ENCODE data around the gene OR13A1. TPM values are rescaled to one million over a fixed set of nuclear protein-coding genes. Genes with fewer than 3 reads are reported as not detected.

Gene OR13A1
- total RNA-seq, 1 experiment from 2014 or later = not detected

DNA sequence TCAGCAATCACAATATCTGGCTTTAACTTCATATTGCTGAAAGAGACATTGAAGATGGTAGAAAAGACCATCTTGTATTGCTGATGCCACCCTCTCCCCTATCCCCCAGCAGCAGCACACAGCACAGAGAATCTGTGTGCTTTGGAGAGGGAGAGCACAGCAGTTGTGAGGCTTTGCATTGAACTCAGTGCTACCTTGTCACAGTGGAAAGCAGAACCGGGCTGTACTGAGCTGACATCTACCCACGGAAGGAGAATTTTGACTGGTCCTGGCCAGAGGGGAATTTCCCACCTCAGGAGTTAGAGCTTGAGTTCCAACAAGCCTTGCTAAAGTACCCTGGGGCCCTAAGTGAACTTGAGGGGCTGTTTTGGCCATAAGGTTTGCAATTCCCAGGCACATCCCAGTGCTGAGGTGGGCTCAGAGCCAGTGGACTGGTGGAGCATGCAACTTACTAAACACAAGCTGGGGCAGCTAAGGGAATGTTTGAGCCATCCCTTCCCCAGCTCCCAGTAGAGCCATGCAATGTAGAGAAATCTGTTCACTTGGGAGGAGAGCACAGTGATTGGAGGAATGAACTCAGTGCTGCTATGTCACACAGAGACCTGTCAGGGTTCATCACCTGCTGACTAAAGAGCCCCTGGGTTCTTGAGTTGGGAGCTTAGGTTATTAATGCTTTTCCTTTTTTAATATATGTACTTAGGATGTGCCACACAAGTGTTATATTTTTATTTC lies 62.1 kb downstream of the OR13A1 start:
- Histone ChIP-seq H3K36me3 (ENCODE audit: insufficient read depth, low read length, poor library complexity, severe bottlenecking) (no peaks in the 10 kb centered on the region), H3K4me1 (ENCODE audit: insufficient read depth, low read length, poor library complexity, severe bottlenecking) (no peaks in the 10 kb centered on the region), H3K27ac (ENCODE audit: low read depth, low read length, poor library complexity, severe bottlenecking) (no peak overlapping the region), H3K27me3 (replicated peaks; ENCODE audit: insufficient read depth, low read depth, low read length, poor library complexity) (no peaks in the 10 kb centered on the region), H3K9me3 (ENCODE audit: low read depth, low read length, poor library complexity, severe bottlenecking) (no peaks in the 10 kb centered on the region), H3K4me3 (ENCODE audit: low read depth, low read length, poor library complexity, severe bottlenecking) (no peak overlapping the region)
- TF ChIP-seq EZH2 (IDR thresholded peaks at IDR 0.05; ENCODE audit: borderline replicate concordance, low read depth, low read length, poor library complexity, severe bottlenecking) = no peak
- TF ChIP-seq, protein P1, sequence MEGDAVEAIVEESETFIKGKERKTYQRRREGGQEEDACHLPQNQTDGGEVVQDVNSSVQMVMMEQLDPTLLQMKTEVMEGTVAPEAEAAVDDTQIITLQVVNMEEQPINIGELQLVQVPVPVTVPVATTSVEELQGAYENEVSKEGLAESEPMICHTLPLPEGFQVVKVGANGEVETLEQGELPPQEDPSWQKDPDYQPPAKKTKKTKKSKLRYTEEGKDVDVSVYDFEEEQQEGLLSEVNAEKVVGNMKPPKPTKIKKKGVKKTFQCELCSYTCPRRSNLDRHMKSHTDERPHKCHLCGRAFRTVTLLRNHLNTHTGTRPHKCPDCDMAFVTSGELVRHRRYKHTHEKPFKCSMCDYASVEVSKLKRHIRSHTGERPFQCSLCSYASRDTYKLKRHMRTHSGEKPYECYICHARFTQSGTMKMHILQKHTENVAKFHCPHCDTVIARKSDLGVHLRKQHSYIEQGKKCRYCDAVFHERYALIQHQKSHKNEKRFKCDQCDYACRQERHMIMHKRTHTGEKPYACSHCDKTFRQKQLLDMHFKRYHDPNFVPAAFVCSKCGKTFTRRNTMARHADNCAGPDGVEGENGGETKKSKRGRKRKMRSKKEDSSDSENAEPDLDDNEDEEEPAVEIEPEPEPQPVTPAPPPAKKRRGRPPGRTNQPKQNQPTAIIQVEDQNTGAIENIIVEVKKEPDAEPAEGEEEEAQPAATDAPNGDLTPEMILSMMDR (conservative IDR thresholded peaks at IDR 0.05; ENCODE audit: low read depth, low read length) = no peak
- BruUV-seq (replicated peaks) = no TSS peak
- intact Hi-C loops (cut with micrococcal nuclease; ENCODE audit: unreplicated experiment) = loop anchor here (5.0 to 10.0 kb wide), 2 partner anchors 421 to 774 kb away; partner anchors contain the start of gene ZFAND4
- ChIA-PET CTCF (no interaction called here), POLR2A (ENCODE audit: low non-redundant PET) (no interaction called here)
- no peak for DNase-seq (ENCODE audit: low spot score)

Other genes starting within 250 kb of the OR13A1 start
- not detected in 2 replicates for gene ALOX5, start 58.6 kb upstream of the OR13A1 start, total RNA-seq (2021)